LoVo (cell line): ENCODE measurements around the gene RANBP9.

Experiments
- DNase-seq: peaks from one replicate; pipeline ENCODE4 v3.0.0-alpha.2; 2016; ENCODE audit warnings: low spot score

Gene RANBP9

DNA sequence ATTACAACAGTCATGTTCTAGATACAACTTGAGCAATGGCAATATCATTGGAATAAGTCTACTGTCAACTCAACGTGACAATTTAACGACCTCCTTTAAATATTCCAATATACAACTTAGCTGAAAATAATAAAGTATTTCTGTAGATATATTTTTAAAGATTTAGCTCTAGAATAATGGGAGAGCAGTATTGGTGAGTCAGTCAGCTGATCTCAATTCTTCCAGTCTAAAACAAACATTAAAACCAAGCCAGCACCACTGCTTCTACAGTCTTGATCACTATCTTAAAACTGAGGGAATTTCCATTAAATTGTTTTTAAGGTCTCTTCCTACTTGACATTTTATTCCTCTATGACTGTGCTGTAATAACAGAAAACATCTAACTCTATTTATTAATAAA lies 58.3 kb downstream of the RANBP9 start:
- DNase-seq: no peak

DNA sequence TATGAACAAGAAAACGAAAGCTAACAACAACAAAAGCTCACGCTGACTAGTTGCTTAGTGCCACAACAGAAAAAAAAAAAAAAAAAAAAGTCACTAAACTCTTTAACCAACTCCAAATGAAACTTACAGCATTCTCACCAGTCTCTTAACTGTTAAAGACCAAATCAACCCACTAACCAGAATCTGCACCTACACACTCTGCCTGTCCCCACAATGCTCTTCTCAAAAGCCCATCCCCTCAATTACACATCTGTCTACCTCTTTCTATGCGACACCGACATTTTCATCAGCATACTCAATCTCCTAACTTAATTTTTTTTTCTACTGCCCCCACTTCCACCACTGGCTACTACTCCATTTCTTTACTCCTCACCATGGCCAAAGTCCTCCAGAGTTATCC lies 62.2 kb downstream of the RANBP9 start:
- DNase-seq: no peak

DNA sequence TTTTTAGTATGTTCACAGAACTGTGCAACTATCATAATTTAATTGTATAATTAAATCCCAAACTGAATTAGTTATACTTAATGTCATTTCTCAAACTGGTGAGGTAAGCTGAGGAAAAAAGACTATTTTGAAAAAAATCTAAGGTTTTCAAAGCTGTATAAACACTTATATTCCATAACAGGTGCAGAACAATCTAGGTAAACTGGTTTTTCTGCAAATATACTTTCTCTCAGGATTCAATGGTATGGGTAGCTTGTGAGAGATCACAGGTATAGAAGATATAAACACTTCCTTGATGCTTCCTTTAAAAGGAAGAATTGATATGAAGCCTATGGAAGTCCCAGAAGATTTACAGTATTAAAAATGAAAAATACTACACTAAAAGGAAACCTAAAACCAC lies 62.8 kb downstream of the RANBP9 start:
- DNase-seq: no peak

DNA sequence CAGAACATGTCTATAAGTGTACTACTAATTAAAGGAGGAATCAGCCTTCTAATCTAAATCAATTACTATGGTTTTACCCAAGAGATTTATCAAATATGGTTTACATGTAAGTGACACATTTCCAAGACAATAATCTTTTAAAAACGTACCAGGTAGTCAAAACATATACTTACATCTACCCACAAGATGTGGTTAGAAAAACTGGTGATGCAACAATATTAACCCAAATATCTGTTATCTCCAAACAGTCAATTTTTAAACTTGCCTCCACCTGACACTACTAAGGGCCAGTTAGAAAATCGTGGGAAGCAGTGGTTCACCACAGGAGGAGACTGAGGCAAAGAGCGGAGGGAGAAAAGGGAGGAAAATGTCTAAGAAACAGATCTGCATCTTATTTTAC lies 68.5 kb downstream of the RANBP9 start:
- DNase-seq: no peak

DNA sequence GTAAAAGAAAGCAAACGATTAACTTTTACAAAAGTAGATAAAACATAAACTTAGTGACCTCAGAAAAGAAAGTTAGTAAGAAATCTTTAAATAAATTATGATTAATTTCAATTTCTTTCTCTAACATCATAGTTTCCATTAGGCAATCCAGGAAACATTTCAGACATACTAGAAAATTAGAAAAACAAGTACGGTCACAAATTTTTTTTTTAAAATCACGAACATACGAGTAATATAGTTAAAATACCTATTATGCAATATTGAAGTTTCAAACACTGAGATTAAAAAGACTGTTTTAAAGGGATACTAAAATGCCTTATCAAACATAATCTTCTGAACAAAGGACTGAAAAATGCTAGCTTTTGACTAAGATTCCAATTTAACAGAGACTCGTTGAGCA lies 70.3 kb downstream of the RANBP9 start:
- no peak for DNase-seq

DNA sequence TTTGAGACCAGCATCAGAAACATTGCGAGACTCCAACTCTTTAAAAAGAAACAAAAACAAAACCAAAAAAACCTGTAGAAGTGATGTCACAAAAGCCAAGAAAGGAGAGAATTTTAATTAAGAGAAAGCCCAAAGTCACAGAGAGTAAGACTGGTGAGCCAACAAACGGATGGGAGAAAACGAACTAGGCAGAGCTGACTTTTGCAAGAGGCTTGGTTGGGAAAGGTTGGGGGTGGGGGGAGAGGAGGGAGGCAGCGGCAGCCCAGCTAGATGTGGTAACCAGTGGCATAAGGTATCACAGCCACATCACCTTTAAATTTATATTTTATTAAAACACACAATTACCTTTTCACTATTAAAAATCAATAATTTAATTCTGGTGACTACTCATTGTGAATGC lies 73.0 kb downstream of the RANBP9 start:
- no peak for DNase-seq

DNA sequence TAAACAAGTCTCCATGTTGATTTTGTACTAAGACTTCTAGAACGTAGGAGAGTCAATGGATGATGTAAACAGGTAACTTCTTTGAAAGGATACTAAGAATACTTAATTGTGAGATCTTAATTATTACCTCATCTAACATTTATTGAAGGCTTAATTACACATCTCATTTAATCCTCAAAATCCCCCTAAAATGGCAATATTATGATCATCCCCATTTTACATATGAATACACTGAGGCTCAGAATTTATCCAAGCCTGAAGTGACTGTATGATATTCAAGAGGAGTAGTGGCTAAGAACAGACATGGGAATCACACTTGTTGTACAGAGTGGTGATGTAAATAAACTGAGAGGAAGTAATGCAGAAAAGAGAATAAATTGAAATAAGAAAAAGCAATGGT lies 73.6 kb downstream of the RANBP9 start:
- DNase-seq: no peak

DNA sequence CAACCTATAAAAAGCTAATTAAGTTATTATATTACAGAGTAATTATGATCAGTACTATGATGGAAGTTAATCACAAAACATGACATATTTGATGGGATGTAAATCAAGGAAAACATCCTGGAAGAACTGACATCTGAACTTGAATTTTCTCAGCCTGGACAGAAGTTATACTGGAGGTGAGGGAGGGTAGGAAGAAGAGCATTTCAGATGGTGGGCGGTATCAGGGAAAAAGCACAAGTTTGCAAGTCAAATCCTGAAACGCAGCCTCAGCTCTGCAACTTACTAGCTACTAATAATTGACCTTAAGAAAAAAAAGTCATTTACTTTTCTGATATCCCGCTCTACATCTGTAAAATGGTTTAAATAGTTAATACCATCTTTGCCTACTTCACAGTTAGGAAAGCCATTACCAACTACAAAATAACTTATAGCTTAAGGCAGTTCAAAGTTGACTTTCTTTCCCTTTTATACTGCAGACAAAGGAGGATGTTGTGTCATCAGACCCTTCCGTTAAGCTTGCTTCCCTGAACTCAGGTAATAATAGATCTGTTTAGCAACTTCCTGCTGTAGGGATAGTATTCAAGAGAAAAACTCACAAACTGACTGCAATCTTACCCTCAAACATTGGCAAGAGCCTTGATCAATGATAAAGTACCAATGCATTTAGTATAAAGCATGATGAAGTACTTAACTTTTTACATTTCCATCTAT lies 75.5 kb downstream of the RANBP9 start:
- DNase-seq: no peak

DNA sequence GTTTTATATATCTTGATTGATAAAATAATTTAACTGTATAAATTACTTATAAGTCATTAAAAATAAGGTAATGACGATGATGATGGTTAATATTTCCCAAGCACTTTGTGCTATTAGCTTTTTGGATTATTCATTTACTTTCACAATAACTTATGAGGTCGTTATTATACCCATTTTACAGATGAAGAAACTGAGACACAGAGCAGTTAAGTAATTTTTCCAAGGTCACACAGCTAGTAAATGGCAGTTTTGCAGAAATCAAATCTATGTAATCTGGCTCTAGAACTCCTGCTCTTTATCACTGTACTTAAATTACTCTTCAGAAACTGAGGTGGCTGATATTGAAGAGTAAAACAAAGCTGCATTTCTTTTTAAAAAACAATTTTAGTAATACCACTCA lies 78.3 kb downstream of the RANBP9 start:
- no peak for DNase-seq

DNA sequence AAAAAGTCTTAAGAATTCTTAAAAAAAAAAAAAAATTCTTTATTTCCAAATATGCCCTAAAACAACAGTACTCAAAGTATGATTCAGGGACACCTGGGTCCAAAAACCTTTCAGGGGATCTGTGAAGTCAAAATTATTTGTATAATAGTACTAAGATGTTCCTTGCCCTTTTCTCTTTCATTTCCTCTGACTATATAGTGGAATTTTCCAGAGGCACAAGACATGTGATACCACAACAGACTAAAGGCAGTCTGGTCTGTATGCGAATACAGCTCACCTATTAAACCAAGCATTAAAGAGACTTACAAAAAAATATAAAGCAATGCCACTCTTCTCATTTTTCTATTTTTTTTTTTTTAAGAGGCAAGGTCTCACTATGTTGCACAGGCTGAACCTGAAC lies 81.1 kb downstream of the RANBP9 start:
- DNase-seq: no peak

DNA sequence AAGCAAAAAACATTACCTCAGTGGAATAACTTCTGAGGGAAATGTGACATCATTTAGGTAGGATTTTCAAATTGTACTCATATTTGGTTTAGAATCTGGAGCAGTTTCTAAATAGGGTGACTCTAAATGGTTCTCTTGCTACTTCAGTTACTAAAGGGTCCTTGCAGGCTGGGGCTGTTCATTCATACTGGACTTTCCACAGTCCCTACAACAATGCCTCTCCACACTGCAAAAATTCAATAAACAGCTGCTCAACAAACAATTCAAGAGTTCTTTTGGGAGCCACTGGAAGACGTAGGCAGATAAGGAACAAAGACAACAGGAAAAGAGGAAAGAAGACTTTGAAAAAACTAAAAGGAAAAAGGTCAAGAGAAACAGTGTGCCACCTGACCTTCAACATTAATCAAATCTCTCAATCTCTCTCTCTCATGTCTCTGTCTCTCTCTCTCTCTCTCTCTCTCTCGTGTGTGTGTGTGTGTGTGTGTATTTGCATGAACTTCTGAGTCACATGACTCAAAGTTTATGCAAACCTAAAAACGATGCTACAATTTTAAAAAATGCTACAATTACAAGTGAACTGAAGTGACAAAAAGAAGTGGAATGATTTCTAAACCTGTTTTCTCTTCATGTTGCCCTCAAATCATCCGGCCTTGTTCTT lies 82.0 kb downstream of the RANBP9 start:
- no peak for DNase-seq

DNA sequence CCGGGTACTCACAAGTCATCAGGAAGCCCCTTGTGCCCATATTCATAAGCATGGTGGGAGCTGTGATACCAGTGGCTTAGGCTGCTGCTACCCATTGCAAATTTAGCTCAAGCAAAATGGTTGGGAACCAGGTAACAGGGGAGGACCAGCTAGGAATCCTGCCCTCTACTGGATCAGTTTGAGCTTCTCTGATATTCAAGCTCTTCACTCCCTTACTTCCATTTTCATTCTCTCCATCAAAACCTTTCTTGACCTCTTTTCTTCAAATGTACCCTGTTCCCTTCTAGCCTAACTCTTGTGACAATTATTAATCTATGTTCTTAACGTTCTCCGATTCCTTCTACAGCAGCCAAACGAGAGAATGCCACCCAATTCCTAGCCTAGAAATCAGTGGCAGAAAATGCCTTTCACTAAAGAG lies 86.8 kb downstream of the RANBP9 start:
- peak; percentile 20 for DNase-seq

DNA sequence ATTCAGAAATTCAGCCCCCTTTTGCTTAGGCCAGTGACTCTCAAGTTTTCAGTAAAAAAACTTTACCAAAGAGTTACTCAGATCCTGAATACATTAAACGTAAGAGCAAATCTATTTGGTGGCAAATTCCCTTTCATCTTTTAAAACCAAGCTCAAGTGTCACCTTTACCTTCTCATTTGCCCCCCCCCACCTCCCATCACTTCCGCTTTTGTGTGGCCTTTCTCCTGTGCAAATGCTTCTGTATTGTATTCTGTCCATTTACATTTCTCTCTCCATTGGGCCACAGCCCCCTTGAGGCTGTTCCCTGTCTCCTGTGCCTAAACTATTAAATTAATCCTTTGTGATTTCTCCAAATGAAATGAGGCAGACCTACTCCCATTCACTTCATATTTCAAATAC lies 94.6 kb downstream of the RANBP9 start:
- no peak for DNase-seq

DNA sequence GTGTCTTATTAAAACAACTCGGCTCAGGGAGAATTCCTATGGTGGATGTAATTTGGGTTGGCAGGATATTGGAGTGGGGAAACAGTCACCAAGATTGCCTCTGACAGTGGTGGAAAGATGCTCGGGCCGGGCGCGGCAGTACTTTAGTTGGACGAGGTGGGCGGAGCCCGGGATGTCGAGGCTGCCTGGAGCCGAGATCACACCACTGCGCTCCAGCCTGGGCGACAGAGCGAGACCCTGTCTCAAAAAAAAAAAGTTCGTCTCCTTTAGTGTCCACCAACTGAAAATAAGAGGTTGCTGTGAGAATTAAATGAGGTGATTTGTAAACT lies 95.9 kb downstream of the RANBP9 start:
- peak; percentile 47 for DNase-seq

DNA sequence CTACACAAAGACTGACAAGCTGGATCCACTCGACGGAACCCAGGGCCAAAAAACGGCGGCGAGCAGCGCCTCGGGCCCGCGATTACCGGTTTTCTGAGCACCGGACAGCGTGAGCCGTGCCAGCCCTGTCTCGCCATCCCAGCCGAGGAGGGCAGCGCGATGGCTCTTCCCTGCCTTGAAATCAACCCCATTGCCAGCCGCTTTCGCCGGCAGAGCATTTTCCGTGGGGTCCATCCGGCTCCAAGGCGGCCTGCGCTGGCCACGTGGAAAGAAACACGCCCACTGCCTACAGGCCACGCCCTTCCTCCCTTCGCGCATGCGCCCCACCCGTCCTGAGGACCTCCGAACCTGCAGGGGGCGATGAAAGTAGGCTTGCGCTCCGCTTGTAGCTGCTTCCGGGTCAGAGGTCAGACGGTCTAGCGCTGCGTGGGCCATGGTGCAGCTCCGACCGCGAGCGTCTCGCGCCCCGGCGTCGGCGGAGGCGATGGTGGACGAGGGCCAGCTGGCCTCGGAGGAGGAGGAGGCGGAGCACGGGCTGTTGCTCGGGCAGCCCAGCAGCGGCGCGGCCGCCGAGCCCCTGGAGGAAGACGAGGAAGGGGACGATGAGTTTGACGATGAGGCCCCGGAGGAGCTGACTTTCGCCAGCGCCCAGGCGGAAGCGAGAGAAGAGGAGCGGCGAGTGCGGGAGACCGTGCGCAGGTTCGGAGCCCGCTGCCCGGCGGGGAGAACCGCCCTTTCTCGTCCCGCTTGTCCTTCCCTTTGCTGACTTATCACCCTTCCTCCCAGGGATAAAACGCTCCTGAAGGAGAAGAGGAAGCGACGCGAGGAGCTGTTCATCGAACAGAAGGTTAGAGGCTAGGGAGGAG lies 96.5 kb downstream of the RANBP9 start, which contains the start of gene NOL7:
Gene NOL7 (plus strand): TSS at position 410 of the 866 bp plus-strand sequence. CDS start 24 bp downstream, at position 434.
- DNase-seq: peak; percentile 98

DNA sequence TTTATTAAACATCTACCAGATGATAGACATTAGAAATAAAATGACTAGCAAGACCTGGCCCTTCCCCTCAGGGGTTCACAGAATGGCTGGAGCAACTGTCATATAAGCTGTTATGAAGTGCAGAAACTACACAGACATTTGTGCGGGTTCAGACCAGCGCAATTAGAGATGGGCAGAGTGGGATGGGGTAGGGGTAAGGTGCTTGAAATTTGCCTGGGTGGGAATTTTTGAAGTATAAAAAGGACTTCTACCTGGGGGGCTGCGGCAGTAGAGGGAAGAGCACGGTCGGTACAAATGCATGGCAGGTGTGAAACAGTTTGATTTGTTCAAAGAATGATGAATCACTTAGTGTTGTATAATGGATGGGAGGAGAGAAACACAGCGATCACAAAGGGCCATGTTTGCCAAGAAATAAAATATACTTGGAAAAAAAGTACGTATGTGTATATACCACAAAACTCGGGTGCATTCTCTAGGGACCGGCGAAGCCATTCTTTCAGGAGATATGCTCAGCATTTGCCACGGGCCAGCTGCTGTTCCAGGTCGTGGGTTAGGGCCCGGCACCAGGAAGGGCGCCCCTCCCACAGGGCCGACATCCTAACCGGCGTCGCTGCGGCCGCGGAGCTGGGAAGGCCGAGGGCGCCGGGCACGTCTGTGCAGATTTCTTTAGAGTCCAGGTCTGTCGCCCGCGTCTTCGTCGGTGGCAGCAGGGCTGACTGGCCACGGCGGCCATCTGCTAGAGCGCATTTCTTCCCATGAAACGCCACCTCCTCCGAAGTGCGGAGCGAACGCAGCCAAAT lies 97.3 kb downstream of the RANBP9 start:
- peak; percentile 51 for DNase-seq

DNA sequence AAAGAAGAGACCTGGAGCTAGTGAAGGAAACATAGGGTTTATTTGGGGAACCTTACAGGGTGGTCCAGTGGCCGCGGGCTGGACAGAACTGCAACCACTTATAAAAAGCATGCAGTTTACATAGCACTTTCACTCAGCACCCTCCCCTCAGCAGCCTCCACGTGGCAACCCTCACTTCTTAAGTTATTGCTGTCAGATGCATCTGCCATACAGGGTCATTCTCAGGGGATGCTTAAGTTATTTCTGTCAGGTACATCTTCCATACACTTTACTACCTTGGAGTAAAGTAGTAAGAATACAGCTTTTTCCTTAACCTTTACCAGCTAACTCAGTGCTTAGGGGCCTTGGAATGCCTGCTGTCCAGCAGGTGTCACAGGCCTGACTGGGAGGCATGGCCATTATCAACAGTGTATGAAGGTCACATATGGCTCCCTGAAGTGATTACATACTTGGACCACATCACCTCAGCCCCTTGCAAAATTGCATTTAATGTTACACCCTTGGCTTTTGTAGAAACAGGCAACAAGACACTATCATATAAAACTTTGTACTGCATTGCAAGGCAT lies 98.5 kb downstream of the RANBP9 start:
- no peak for DNase-seq

DNA sequence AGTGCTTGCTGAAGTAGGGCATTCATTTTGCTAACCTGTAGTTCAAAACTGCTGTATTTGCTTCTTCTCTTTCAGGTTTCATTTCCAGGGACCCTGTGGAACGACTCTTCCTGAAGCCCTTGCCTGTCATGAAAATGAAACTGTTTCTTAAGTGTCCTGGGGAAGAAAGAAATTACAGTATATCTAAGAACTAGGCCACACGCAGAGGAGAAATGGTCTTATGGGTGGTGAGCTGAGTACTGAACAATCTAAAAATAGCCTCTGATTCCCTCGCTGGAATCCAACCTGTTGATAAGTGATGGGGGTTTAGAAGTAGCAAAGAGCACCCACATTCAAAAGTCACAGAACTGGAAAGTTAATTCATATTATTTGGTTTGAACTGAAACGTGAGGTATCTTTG lies 99.9 kb downstream of the RANBP9 start:
- DNase-seq: no peak

DNA sequence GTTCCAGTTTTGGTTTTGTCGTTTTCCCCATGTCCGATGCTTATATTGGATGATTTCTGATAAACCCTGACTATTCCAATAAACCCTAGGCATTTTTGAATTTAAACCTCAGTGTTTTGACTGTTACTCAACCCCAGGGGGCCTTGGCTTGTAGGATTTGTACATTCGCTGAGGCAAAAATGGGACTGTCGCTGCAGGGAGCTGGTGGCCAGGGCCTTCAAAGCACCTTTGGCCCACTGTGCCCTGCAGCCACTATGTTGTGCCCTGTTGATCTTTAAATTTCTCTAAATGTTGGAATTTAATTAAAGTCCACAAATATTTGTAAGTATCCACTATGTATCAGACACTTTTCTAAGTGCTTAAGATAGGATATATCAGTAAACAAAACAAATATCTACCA lies 106.0 kb downstream of the RANBP9 start:
- no peak for DNase-seq

DNA sequence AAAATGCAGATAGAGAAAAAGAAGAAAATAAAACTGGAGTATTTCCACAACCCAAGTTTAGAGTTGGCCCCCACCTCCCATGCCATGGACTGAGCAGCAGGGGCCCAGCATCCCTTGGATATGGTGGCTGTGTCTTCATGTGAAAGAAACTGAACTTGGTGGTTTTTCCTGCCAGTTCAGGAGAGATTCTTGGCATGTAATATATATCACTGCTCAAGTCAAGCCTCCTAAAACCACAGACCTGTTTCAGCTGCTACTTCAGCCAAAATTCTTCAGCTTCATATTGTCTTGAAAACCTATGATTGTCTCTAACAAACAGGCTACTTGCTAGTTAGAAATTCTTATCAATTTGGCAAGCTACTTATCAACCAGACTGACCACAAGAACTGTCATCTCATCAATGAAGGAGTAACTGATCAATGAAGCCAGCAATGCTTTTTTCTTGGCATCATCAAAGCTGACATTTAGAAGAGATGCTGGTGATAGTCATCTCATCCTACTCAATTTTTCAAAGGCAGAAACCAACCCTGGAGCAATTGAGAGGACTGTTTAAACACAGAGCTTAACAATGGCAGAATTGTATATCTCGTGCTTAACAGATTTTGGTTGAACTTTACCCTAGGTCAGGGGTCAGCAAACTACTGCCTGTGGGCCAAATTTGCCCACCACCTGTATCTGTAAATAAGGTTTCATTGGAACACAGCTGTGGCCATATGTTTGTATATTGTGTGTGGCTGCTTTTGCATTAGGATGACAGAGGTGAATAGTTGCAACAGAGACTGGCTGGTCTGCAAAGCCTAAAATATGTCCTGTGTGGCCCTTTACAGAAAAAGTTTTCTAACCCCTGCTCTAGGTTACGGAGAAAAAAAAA lies 106.9 kb downstream of the RANBP9 start:
- DNase-seq: no peak

DNA sequence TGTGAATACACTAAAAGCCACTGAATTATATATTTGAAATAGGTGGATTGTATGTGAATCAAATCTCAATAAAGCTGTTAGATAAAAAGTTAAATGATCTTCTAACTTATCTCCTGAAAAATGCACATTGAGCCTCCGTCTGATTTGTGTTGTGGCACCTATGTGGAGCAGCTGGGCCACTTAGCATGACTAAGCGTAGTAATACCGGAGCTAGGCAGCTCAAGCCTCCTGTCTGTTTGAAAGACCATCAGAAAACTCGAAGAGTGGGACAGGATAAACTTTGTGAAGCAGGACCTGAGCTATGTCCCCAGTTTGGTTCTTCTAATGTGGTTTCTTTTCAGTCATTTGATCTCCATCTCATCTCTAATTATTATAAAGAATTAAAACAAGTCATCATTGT lies 107.5 kb downstream of the RANBP9 start:
- no peak for DNase-seq
